ENCODE data around the gene UPF3A. TPM values are rescaled to one million over a fixed set of nuclear protein-coding genes. Genes with fewer than 3 reads are reported as not detected.
A peak's percentile ranks its signal among the peaks of the same experiment; 100 is the strongest.

The UPF3A gene
- total and polyA plus RNA-seq, 9 of the 15 experiments (the other 6 are each of a cell fraction or from before 2014, with no cell fraction given), result 15.6 to 76.5 (median 40.9) TPM

DNA sequence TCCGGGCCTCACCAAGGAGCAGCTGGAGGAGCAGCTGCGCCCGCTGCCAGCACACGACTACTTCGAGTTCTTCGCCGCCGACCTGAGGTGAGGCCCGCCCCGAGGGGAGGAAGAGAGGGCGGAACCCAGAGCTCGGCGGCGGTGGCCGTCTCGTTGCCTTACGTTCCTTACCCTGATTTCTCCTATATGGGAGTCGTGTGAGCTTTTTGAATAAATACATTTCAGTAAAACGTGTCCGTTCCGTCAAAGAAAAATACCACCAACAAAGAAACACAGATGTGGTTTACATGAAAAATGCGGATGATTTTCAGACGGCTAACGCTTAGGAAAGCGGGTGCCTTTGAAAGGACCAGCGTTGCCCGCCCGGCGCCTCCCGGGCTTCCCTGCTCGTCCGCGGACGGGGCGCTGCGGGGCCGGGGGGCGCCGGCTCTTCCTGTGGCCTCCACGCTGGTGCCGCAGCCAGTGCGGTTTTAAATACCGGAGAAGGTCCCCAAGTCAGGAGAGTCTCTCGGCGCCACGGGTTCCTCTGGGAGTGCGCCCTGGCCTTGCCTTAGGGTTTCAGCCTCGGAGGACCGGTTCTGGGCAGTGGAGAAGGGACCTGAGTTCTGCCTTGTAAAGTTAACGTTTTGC is 755 bp downstream of the UPF3A start (continued):
- TF ChIP-seq E2F1 (CRISPR knock-in tag; IDR thresholded peaks at IDR 0.05) (no peak), HIVEP1 (CRISPR knock-in tag; IDR thresholded peaks at IDR 0.05) (0 out of 2 replicates have a peak, but pooled peaks have one; percentile 39), ZNF445 (CRISPR knock-in tag; IDR thresholded peaks at IDR 0.05; ENCODE audit: low read depth) (no peak), MAZ (CRISPR knock-in tag; conservative IDR thresholded peaks at IDR 0.05 in 1 of 2, IDR thresholded peaks at IDR 0.05 in 1 of 2) (peak in 1 of 2 experiments; percentile 14; a peak in 3 of 4 replicates), NEUROD1 (IDR thresholded peaks at IDR 0.05; ENCODE audit: borderline replicate concordance, low read depth, low read length, partially characterized antibody) (no peak), TAF1 (IDR thresholded peaks at IDR 0.05; ENCODE audit: control insufficient read depth, extremely low read depth, insufficient read depth, low read length, severe bottlenecking) (peak; percentile 2), THRA (IDR thresholded peaks at IDR 0.05) (no peak), FOXK2 (conservative IDR thresholded peaks at IDR 0.05 in 1 of 2, IDR thresholded peaks at IDR 0.05 in 1 of 2; ENCODE audit: low read depth in 2 of 2) (no peak), MLLT1 (IDR thresholded peaks at IDR 0.05) (no peak), RNF2 (IDR thresholded peaks at IDR 0.05) (no peak), RCOR1 (IDR thresholded peaks at IDR 0.05; ENCODE audit: borderline replicate concordance in 1 of 2, low read depth in 2 of 2, low read length in 2 of 2) (no peak), EP300 (IDR thresholded peaks at IDR 0.05; ENCODE audit: low read length) (no peak), SOX6 (IDR thresholded peaks at IDR 0.05) (no peak), PURB (CRISPR knock-in tag; IDR thresholded peaks at IDR 0.05; ENCODE audit: low read depth) (no peak)
- TF ChIP-seq, protein P1, sequence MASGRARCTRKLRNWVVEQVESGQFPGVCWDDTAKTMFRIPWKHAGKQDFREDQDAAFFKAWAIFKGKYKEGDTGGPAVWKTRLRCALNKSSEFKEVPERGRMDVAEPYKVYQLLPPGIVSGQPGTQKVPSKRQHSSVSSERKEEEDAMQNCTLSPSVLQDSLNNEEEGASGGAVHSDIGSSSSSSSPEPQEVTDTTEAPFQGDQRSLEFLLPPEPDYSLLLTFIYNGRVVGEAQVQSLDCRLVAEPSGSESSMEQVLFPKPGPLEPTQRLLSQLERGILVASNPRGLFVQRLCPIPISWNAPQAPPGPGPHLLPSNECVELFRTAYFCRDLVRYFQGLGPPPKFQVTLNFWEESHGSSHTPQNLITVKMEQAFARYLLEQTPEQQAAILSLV (tag; IDR thresholded peaks at IDR 0.05), result no peak
- TF ChIP-seq, protein P2, sequence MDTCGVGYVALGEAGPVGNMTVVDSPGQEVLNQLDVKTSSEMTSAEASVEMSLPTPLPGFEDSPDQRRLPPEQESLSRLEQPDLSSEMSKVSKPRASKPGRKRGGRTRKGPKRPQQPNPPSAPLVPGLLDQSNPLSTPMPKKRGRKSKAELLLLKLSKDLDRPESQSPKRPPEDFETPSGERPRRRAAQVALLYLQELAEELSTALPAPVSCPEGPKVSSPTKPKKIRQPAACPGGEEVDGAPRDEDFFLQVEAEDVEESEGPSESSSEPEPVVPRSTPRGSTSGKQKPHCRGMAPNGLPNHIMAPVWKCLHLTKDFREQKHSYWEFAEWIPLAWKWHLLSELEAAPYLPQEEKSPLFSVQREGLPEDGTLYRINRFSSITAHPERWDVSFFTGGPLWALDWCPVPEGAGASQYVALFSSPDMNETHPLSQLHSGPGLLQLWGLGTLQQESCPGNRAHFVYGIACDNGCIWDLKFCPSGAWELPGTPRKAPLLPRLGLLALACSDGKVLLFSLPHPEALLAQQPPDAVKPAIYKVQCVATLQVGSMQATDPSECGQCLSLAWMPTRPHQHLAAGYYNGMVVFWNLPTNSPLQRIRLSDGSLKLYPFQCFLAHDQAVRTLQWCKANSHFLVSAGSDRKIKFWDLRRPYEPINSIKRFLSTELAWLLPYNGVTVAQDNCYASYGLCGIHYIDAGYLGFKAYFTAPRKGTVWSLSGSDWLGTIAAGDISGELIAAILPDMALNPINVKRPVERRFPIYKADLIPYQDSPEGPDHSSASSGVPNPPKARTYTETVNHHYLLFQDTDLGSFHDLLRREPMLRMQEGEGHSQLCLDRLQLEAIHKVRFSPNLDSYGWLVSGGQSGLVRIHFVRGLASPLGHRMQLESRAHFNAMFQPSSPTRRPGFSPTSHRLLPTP (IDR thresholded peaks at IDR 0.05; ENCODE audit: borderline replicate concordance, extremely low read depth, insufficient read length), result no peak
- TF ChIP-seq, protein P3, sequence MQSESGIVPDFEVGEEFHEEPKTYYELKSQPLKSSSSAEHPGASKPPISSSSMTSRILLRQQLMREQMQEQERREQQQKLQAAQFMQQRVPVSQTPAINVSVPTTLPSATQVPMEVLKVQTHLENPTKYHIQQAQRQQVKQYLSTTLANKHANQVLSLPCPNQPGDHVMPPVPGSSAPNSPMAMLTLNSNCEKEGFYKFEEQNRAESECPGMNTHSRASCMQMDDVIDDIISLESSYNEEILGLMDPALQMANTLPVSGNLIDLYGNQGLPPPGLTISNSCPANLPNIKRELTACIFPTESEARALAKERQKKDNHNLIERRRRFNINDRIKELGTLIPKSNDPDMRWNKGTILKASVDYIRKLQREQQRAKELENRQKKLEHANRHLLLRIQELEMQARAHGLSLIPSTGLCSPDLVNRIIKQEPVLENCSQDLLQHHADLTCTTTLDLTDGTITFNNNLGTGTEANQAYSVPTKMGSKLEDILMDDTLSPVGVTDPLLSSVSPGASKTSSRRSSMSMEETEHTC (IDR thresholded peaks at IDR 0.05), result no peak

Measured in K562 (cell line).